Bronchial epithelial cell (primary cell): ENCODE measurements around the gene CHMP4B. TPM values are rescaled to one million over a fixed set of nuclear protein-coding genes. Genes with fewer than 3 reads are reported as not detected.

Source experiments
- DNase-seq: peaks from one replicate; pipeline ENCODE4 v3.0.0-alpha.2; 2010; ENCODE audit warnings: low read depth
- FAIRE-seq: peaks from 2 replicates; lab custom pipeline; 2011; peaks lifted over from hg19 to GRCh38; lab: Jason Lieb, UNC
- H3K27me3 ChIP-seq: 2 replicates; pipeline ENCODE4 v1.5.1; 2011; ENCODE audit warnings: low read length; ENCODE audit not compliant: control insufficient read depth, insufficient read depth
- H3K36me3 ChIP-seq: 2 replicates; pipeline ENCODE4 v1.5.1; 2011; ENCODE audit warnings: low read length; ENCODE audit not compliant: control insufficient read depth, insufficient read depth
- H3K4me3 ChIP-seq: 2 replicates; pipeline ENCODE4 v1.5.1; 2011; ENCODE audit warnings: mild to moderate bottlenecking, low read depth, low read length, control low read depth
- CTCF ChIP-seq: IDR thresholded peaks from 2 replicates; pipeline ENCODE4 v1.5.1; 2011; ENCODE audit warnings: mild to moderate bottlenecking, moderate library complexity, low read length, control low read depth, inconsistent platforms; ENCODE audit not compliant: insufficient read depth, severe bottlenecking
- total RNA-seq: library from RNA; depleted of rRNA; stranded (reverse); fragments of >200 nt; gene quantifications from 2 replicates; pipeline ENCODE4 v1.2.1, GENCODE V29; 2014

The CHMP4B gene
- total RNA-seq, 1 donor from 2014 or later, result 30.5 TPM

- H3K27me3 ChIP-seq, result no peaks in the 10 kb centered on the region
- DNase-seq (no peak), FAIRE-seq (no peak)
- TF ChIP-seq CTCF, result no peak
- peaks cover 6% of the 10 kb centered on the region for H3K36me3 ChIP-seq
- no peak overlapping the region for H3K4me3 ChIP-seq
These were observed 19.2 kb downstream of the CHMP4B start for GRCh38 chr20:33830371-33830770.

GRCh38 chr20:33832103-33832804 lies 21.1 kb downstream of the CHMP4B start:
- TF ChIP-seq CTCF, result no peak
- DNase-seq (no peak), FAIRE-seq (no peak)
- no peak overlapping the region for H3K4me3 ChIP-seq
- peaks cover 6% of the 10 kb centered on the region for H3K36me3 ChIP-seq
- no peaks in the 10 kb centered on the region for H3K27me3 ChIP-seq

GRCh38 chr20:33833333-33833732 lies 22.2 kb downstream of the CHMP4B start:
- DNase-seq (no peak), FAIRE-seq (no peak)
- Histone ChIP-seq H3K27me3 (no peaks in the 10 kb centered on the region), H3K4me3 (no peak overlapping the region), H3K36me3 (peaks cover 3% of the 10 kb centered on the region)
- no peak for TF ChIP-seq CTCF

GRCh38 chr20:33835615-33836172 lies 24.5 kb downstream of the CHMP4B start:
- no peak for TF ChIP-seq CTCF
- no peaks in the 10 kb centered on the region for H3K27me3 ChIP-seq
- no peak overlapping the region for H3K4me3 ChIP-seq
- H3K36me3 ChIP-seq, result peaks cover 3% of the 10 kb centered on the region
- no peak for FAIRE-seq
- DNase-seq, result no peak

GRCh38 chr20:33836277-33836676 lies 25.1 kb downstream of the CHMP4B start:
- no peak for TF ChIP-seq CTCF
- no peak for DNase-seq
- H3K27me3 ChIP-seq, result no peaks in the 10 kb centered on the region
- peaks cover 3% of the 10 kb centered on the region for H3K36me3 ChIP-seq
- no peak overlapping the region for H3K4me3 ChIP-seq
- FAIRE-seq, result no peak
